GM19035 (cell line): ENCODE results near the gene REPS2.

Source experiments
- ATAC-seq: cut with Tn5 transposase; IDR thresholded peaks from one replicate; pipeline ENCODE4 v1.9.1; 2021; ENCODE audit not compliant: unreplicated experiment

REPS2 gene

GRCh38 chrX:17032351-17032750 lies 85.9 kb downstream of the REPS2 start:
- no peak for ATAC-seq

- ATAC-seq: no peak
Observed at GRCh38 chrX:17033225-17033624, 86.8 kb downstream of the REPS2 start.

GRCh38 chrX:17035111-17035510 lies 88.7 kb downstream of the REPS2 start:
- no peak for ATAC-seq

GRCh38 chrX:17036171-17036961 lies 89.9 kb downstream of the REPS2 start:
- ATAC-seq: no peak

- ATAC-seq: no peak
Observed at GRCh38 chrX:17038277-17038676, 91.8 kb downstream of the REPS2 start.

- ATAC-seq: no peak
Observed at GRCh38 chrX:17038681-17039161, 92.3 kb downstream of the REPS2 start.

GRCh38 chrX:17039826-17040225 lies 93.4 kb downstream of the REPS2 start:
- ATAC-seq: no peak

- no peak for ATAC-seq
Observed at GRCh38 chrX:17040711-17041110, 94.3 kb downstream of the REPS2 start.

GRCh38 chrX:17042037-17042436 lies 95.6 kb downstream of the REPS2 start:
- no peak for ATAC-seq

- no peak for ATAC-seq
Observed at GRCh38 chrX:17046478-17047097, 100.1 kb downstream of the REPS2 start.

GRCh38 chrX:17047224-17047623 lies 100.8 kb downstream of the REPS2 start:
- ATAC-seq: no peak

- no peak for ATAC-seq
Observed at GRCh38 chrX:17052210-17052609, 105.8 kb downstream of the REPS2 start.

- no peak for ATAC-seq
Observed at GRCh38 chrX:17052793-17053192, 106.3 kb downstream of the REPS2 start.

GRCh38 chrX:17053502-17053901 lies 107.0 kb downstream of the REPS2 start:
- ATAC-seq: no peak

- ATAC-seq: no peak
Observed at GRCh38 chrX:17056868-17057608, 110.6 kb downstream of the REPS2 start.

- no peak for ATAC-seq
Observed at GRCh38 chrX:17062065-17062464, 115.6 kb downstream of the REPS2 start.

GRCh38 chrX:17065100-17065499 lies 118.6 kb downstream of the REPS2 start:
- no peak for ATAC-seq

- ATAC-seq: no peak
Observed at GRCh38 chrX:17067534-17067933, 121.1 kb downstream of the REPS2 start.

- ATAC-seq: no peak
Observed at GRCh38 chrX:17072301-17072700, 125.8 kb downstream of the REPS2 start.

- no peak for ATAC-seq
Observed at GRCh38 chrX:17072721-17073230, 126.3 kb downstream of the REPS2 start.

GRCh38 chrX:17075004-17075403 lies 128.5 kb downstream of the REPS2 start:
- ATAC-seq: no peak

GRCh38 chrX:17077361-17077760 lies 130.9 kb downstream of the REPS2 start:
- no peak for ATAC-seq
